GM19397 (cell line): ENCODE results near the gene IFITM2.
A peak's percentile ranks its signal among the peaks of the same experiment; 100 is the strongest.
"Not testable (repeated sequence)": the region's sequence is repeated elsewhere in the genome, so short reads cannot be mapped to it uniquely, and the experiment has no call there.

ENCODE experiments used
- ATAC-seq: cut with Tn5 transposase; IDR thresholded peaks from one replicate; pipeline ENCODE4 v1.9.1; 2021; ENCODE audit warnings: mild to moderate bottlenecking, moderate library complexity; ENCODE audit not compliant: unreplicated experiment

IFITM2 gene

GRCh38 chr11:306645-307371 is 808 bp upstream of the IFITM2 start:
- no peak for ATAC-seq

GRCh38 chr11:308740-309665 is 1.4 kb downstream of the IFITM2 start:
- not testable (repeated sequence) for ATAC-seq

- ATAC-seq: not testable (repeated sequence)
Measured at GRCh38 chr11:309979-310572, 2.5 kb downstream of the IFITM2 start.

- peak; percentile 36 for ATAC-seq
Measured at GRCh38 chr11:311013-311748, 3.6 kb downstream of the IFITM2 start.

GRCh38 chr11:312092-312816 is 4.6 kb downstream of the IFITM2 start:
- no peak for ATAC-seq

GRCh38 chr11:313304-313786 is 5.7 kb downstream of the IFITM2 start:
- no peak for ATAC-seq

GRCh38 chr11:313787-314553 is 6.4 kb downstream of the IFITM2 start, which contains the start of gene IFITM1:
Gene IFITM1, plus strand, starts transcription at chr11:314040. Its CDS starts 131 bp downstream, at chr11:314171.
- no peak for ATAC-seq

- ATAC-seq: not testable (repeated sequence)
Measured at GRCh38 chr11:314554-314875, 6.9 kb downstream of the IFITM2 start.

GRCh38 chr11:315051-315481 is 7.5 kb downstream of the IFITM2 start:
- ATAC-seq: no peak

- no peak for ATAC-seq
Measured at GRCh38 chr11:315516-315994, 7.9 kb downstream of the IFITM2 start.

- no peak for ATAC-seq
Measured at GRCh38 chr11:316031-316701, 8.6 kb downstream of the IFITM2 start.

- ATAC-seq: no peak
Measured at GRCh38 chr11:316891-317301, 9.3 kb downstream of the IFITM2 start.

- ATAC-seq: not testable (repeated sequence)
Measured at GRCh38 chr11:317668-318404, 10.2 kb downstream of the IFITM2 start.

GRCh38 chr11:318405-319120 is 10.9 kb downstream of the IFITM2 start:
- peak; percentile 40 for ATAC-seq

GRCh38 chr11:319121-319887 is 11.7 kb downstream of the IFITM2 start:
- peak; percentile 16 for ATAC-seq

GRCh38 chr11:319888-320273 is 12.3 kb downstream of the IFITM2 start:
- not testable (repeated sequence) for ATAC-seq
